CD14-positive monocyte (primary cell): ENCODE results near the gene DCTN1. TPM values are rescaled to one million over a fixed set of nuclear protein-coding genes. Genes with fewer than 3 reads are reported as not detected.
A peak's percentile ranks its signal among the peaks of the same experiment; 100 is the strongest.

Experiments
- DNase-seq, 3 donors: peaks; one replicate each; pipeline ENCODE4 v3.0.0-alpha.2; 2011 to 2022
- H2AFZ ChIP-seq: 2 replicates; pipeline ENCODE4 v1.6.0; 2012; ENCODE audit warnings: mild to moderate bottlenecking, low read depth, low read length, inconsistent platforms; ENCODE audit not compliant: insufficient read depth, poor library complexity, severe bottlenecking
- H3K27ac ChIP-seq, 2 donors: 1 replicate in 1 of 2; 2 replicates in 1 of 2; pipeline ENCODE4 v1.5.1; 2012 to 2013; ENCODE audit warnings: low read length in 2 of 2, control low read depth in 1 of 2, inconsistent platforms in 1 of 2, low read depth in 1 of 2, mild to moderate bottlenecking in 1 of 2
- H3K27me3 ChIP-seq, 2 donors: one replicate each; pipeline versions ENCODE4 v1.6.0 to v1.6.1; 2011 to 2013; ENCODE audit warnings: low read length in 2 of 2; ENCODE audit not compliant: control insufficient read depth in 2 of 2, insufficient read depth in 2 of 2
- H3K36me3 ChIP-seq, 2 donors: replicated peaks in 1 of 2; 1 replicate in 1 of 2; 2 replicates in 1 of 2; pipeline versions ENCODE4 v1.5.1 to v1.6.1; 2012 to 2013; ENCODE audit warnings: low read length in 2 of 2, control low read depth in 1 of 2, inconsistent platforms in 1 of 2, mild to moderate bottlenecking in 1 of 2; ENCODE audit not compliant: insufficient read depth in 2 of 2, control insufficient read depth in 1 of 2
- H3K4me1 ChIP-seq, 2 donors: 1 replicate in 1 of 2; 2 replicates in 1 of 2; pipeline versions ENCODE4 v1.5.1 to v1.6.1; 2012 to 2013; ENCODE audit warnings: low read length in 2 of 2, control low read depth in 1 of 2, inconsistent platforms in 1 of 2, mild to moderate bottlenecking in 1 of 2, moderate library complexity in 1 of 2; ENCODE audit not compliant: insufficient read depth in 2 of 2, control insufficient read depth in 1 of 2
- H3K4me2 ChIP-seq: replicated peaks from 2 replicates; pipeline ENCODE3; 2012; ENCODE audit warnings: low read length, moderate library complexity, mild to moderate bottlenecking; ENCODE audit not compliant: poor library complexity, severe bottlenecking; ENCODE audit errors: extremely low read depth
- H3K4me3 ChIP-seq, 3 experiments: fragments of 200-600 bp in 1 of 3; sonication (generic) in 1 of 3; replicated peaks in 1 of 3; 1 replicate in 2 of 3; 2 replicates in 1 of 3; pipeline ENCODE4 v1.5.1; 2011 to 2013; ENCODE audit warnings: low read length in 3 of 3, mild to moderate bottlenecking in 3 of 3, control low read depth in 2 of 3, low read depth in 2 of 3, inconsistent platforms in 1 of 3, moderate library complexity in 1 of 3
- H3K79me2 ChIP-seq: 2 replicates; pipeline ENCODE4 v1.6.0; 2012; ENCODE audit warnings: mild to moderate bottlenecking, control low read depth, inconsistent platforms, low read length, moderate library complexity; ENCODE audit not compliant: insufficient read depth
- H3K9ac ChIP-seq: 2 replicates; pipeline ENCODE4 v1.6.0; 2017; ENCODE audit warnings: low read length, mild to moderate bottlenecking; ENCODE audit not compliant: insufficient read depth, poor library complexity, severe bottlenecking
- H3K9me3 ChIP-seq, 2 donors: replicated peaks in 1 of 2; 1 replicate in 1 of 2; 2 replicates in 1 of 2; pipeline versions ENCODE4 v1.5.1 to v1.6.1; 2012 to 2013; ENCODE audit warnings: low read length in 2 of 2, control low read depth in 1 of 2; ENCODE audit not compliant: control insufficient read depth in 1 of 2, insufficient read depth in 1 of 2
- H4K20me1 ChIP-seq: 2 replicates; pipeline ENCODE4 v1.6.0; 2012; ENCODE audit warnings: mild to moderate bottlenecking, low read length, control low read depth, moderate library complexity; ENCODE audit not compliant: insufficient read depth
- H3K27ac Mint-ChIP-seq, 7 donors: one replicate each; pipeline ENCODE4 v1.8.0; 2020; ENCODE audit warnings: mild to moderate bottlenecking in 7 of 7, mixed read lengths in 7 of 7, moderate library complexity in 6 of 7, inconsistent platforms in 2 of 7
- H3K27me3 Mint-ChIP-seq, 3 donors: one replicate each; pipeline ENCODE4 v1.8.0; 2021 to 2022; ENCODE audit warnings: low read depth in 3 of 3, mild to moderate bottlenecking in 3 of 3, mixed read lengths in 3 of 3, moderate library complexity in 3 of 3, inconsistent platforms in 1 of 3
- H3K36me3 Mint-ChIP-seq, 2 donors: one replicate each; pipeline ENCODE4 v1.8.0; 2020; ENCODE audit warnings: mixed read lengths in 2 of 2, inconsistent platforms in 1 of 2, mild to moderate bottlenecking in 1 of 2
- H3K4me1 Mint-ChIP-seq: one replicate; pipeline ENCODE4 v1.8.0; 2020; ENCODE audit warnings: mild to moderate bottlenecking, mixed read lengths
- H3K4me3 Mint-ChIP-seq, 2 donors: one replicate each; pipeline ENCODE4 v1.8.0; 2020; ENCODE audit warnings: mild to moderate bottlenecking in 2 of 2, mixed read lengths in 2 of 2, moderate library complexity in 1 of 2
- H3K9me3 Mint-ChIP-seq, 7 donors: one replicate each; pipeline ENCODE4 v1.8.0; 2020 to 2022; ENCODE audit warnings: mixed read lengths in 7 of 7, mild to moderate bottlenecking in 6 of 7, moderate library complexity in 6 of 7, inconsistent platforms in 2 of 7
- WGBS: methylation state at CpG from one replicate; pipeline ENCODE4 v1.1.5; 2013; ENCODE audit warnings: missing lambda C conversion rate; ENCODE audit not compliant: insufficient coverage; 5-methylcytosine and 5-hydroxymethylcytosine counted together
- intact Hi-C, 2 donors: fragments of 100-400 bp; cut with micrococcal nuclease; formaldehyde crosslinking; loops; one replicate each; pipeline versions ENCODE4 v1.15.0 to v1.15.1; 2023
- polyA plus RNA-seq, 3 donors: library from polyadenylated mRNA; depleted of rRNA in 1 of 3; unstranded in 2 of 3; stranded (reverse) in 1 of 3; fragments of 300-500 nt in 2 of 3; fragments of >200 nt in 1 of 3; fragmentation: Illumina TruSeq in 2 of 3; gene quantifications; 1 replicate in 2 of 3; 2 replicates in 1 of 3; pipeline ENCODE4 v1.2.3, GENCODE V29; 2012 to 2021
- TF ChIP-seq, protein P1 (sequence below): fragments of 200-600 bp; IDR thresholded peaks from one replicate; pipeline ENCODE4 v1.8.0; 2022; ENCODE audit warnings: antibody characterized with exemption, mild to moderate bottlenecking

Gene DCTN1
- polyA plus RNA-seq, 3 donors = 27.7 to 45.5 (median 45.5) TPM

DNA sequence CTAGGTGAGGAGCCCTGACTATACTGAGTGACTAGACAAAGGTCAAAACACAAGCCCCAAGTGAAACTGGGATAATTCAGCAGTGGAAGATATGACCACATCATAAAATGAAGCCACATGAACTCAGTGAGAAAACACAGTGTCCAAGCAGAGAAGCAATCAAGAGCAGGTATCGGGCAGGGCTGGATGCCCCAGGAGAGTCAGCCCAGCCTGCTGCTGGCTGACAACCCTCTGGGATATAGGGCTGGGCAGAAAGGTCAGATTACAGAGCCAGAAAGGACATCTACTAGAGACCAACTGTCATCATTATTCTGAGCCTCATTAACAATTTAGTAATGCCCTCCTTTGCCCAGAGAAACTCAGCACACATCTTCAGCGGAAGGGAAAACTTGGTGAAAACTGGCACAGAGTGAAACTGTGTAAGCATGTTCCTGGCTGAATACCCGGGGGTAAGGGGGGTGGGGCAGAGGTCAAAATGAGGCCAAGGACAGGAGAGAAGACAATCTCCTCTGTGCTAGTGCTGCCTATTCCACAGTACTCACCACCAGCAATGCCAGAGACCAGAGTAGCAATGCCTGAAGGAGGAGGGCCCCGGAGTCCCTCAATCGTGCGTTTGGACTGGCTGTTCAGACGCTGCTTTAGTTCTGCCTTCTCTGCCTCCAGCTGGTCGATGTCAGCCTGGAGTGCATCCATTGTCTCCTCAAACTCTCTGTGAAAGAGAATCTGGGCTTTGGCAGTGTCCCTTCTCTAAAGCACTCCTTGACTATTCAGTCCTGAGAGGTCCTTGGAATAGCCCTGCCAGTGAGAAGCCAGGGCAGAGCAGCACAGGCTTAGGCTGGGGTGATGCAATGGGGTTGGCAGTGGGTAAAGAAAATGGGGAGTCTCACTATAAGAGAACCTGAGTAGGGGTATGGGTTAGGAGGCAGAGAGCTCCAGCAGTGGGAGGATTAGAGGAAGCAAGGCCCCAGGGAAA lies 15.3 kb downstream of the DCTN1 start:
- Histone ChIP-seq H3K79me2 (no peaks in the 10 kb centered on the region), H3K4me1 (no peaks in the 10 kb centered on the region), H3K27me3 (no peaks in the 10 kb centered on the region), H2AFZ (no peak overlapping the region), H3K36me3 (peaks cover 98 to 100% of the 10 kb centered on the region in 2 donors), H3K9me3 (no peaks in the 10 kb centered on the region), H3K4me2 (no peak overlapping the region), H4K20me1 (no peaks in the 10 kb centered on the region), H3K27ac (no peak overlapping the region), H3K4me3 (no peak overlapping the region), H3K9ac (no peak overlapping the region)
- Mint-ChIP-seq H3K4me1 (no peaks in the 10 kb centered on the region), H3K4me3 (no peak overlapping the region), H3K27ac (peak overlapping the region in 2 of 7 donors; percentile 9 to 38), H3K9me3 (no peaks in the 10 kb centered on the region), H3K36me3 (peaks cover 95 to 99% of the 10 kb centered on the region in 2 donors), H3K27me3 (peaks cover 0 to 1% (median 1%) of the 10 kb centered on the region in 3 donors)
- DNase-seq = no peak
- intact Hi-C loops = no loop called here
- TF ChIP-seq, protein P1, sequence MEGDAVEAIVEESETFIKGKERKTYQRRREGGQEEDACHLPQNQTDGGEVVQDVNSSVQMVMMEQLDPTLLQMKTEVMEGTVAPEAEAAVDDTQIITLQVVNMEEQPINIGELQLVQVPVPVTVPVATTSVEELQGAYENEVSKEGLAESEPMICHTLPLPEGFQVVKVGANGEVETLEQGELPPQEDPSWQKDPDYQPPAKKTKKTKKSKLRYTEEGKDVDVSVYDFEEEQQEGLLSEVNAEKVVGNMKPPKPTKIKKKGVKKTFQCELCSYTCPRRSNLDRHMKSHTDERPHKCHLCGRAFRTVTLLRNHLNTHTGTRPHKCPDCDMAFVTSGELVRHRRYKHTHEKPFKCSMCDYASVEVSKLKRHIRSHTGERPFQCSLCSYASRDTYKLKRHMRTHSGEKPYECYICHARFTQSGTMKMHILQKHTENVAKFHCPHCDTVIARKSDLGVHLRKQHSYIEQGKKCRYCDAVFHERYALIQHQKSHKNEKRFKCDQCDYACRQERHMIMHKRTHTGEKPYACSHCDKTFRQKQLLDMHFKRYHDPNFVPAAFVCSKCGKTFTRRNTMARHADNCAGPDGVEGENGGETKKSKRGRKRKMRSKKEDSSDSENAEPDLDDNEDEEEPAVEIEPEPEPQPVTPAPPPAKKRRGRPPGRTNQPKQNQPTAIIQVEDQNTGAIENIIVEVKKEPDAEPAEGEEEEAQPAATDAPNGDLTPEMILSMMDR = no peak
- 89% methylated on average over 5 of the region's 8 CpGs for WGBS

- WGBS = 84% methylated on average over 7 of the region's 11 CpGs
- no peak for DNase-seq
- Mint-ChIP-seq H3K27ac (peak overlapping the region in 1 of 7 donors; percentile 35), H3K27me3 (peaks cover 0 to 3% (median 1%) of the 10 kb centered on the region in 3 donors), H3K4me3 (no peak overlapping the region), H3K36me3 (peaks cover 85 to 97% of the 10 kb centered on the region in 2 donors), H3K4me1 (no peaks in the 10 kb centered on the region), H3K9me3 (no peaks in the 10 kb centered on the region)
- H3K4me2 ChIP-seq = no peak overlapping the region
- no peaks in the 10 kb centered on the region for H3K27me3 ChIP-seq
- no peak overlapping the region for H3K9ac ChIP-seq
- intact Hi-C loops = no loop called here
- peaks cover 83 to 97% of the 10 kb centered on the region in 2 donors for H3K36me3 ChIP-seq
- H3K4me3 ChIP-seq = no peak overlapping the region
- H3K27ac ChIP-seq = no peak overlapping the region
- H3K9me3 ChIP-seq = no peaks in the 10 kb centered on the region
- no peaks in the 10 kb centered on the region for H3K4me1 ChIP-seq
- no peak overlapping the region for H2AFZ ChIP-seq
- no peaks in the 10 kb centered on the region for H3K79me2 ChIP-seq
- TF ChIP-seq, protein P1 = no peak
- no peaks in the 10 kb centered on the region for H4K20me1 ChIP-seq
Measured at GRCh38 chr2:74361327-74361726, 18.8 kb downstream of the DCTN1 start.
